A673 (cell line): ENCODE results near the gene GMFB.

ENCODE experiments used
- CTCF ChIP-seq: fragments of 300-800, 200-600 bp; sonication (generic); conservative IDR thresholded peaks from 2 replicates; pipeline ENCODE4 v1.5.1; 2017; ENCODE audit warnings: low read depth, mild to moderate bottlenecking, antibody characterized with exemption, low read length, moderate library complexity, mixed read lengths
- EZH2 ChIP-seq: fragments of 200-600 bp; sonication (generic); IDR thresholded peaks from 2 replicates; pipeline ENCODE4 v1.6.1; 2017; ENCODE audit warnings: borderline replicate concordance, low read depth, mild to moderate bottlenecking, mixed read lengths, antibody characterized with exemption, low read length; ENCODE audit not compliant: poor library complexity, severe bottlenecking

GRCh38 chr14:54467280-54467679 lies 21.5 kb downstream of the GMFB start:
- TF ChIP-seq CTCF (no peak), EZH2 (no peak)
